ENCODE measurements around the gene MRRF.

The MRRF gene, protein sequence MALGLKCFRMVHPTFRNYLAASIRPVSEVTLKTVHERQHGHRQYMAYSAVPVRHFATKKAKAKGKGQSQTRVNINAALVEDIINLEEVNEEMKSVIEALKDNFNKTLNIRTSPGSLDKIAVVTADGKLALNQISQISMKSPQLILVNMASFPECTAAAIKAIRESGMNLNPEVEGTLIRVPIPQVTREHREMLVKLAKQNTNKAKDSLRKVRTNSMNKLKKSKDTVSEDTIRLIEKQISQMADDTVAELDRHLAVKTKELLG

DNA sequence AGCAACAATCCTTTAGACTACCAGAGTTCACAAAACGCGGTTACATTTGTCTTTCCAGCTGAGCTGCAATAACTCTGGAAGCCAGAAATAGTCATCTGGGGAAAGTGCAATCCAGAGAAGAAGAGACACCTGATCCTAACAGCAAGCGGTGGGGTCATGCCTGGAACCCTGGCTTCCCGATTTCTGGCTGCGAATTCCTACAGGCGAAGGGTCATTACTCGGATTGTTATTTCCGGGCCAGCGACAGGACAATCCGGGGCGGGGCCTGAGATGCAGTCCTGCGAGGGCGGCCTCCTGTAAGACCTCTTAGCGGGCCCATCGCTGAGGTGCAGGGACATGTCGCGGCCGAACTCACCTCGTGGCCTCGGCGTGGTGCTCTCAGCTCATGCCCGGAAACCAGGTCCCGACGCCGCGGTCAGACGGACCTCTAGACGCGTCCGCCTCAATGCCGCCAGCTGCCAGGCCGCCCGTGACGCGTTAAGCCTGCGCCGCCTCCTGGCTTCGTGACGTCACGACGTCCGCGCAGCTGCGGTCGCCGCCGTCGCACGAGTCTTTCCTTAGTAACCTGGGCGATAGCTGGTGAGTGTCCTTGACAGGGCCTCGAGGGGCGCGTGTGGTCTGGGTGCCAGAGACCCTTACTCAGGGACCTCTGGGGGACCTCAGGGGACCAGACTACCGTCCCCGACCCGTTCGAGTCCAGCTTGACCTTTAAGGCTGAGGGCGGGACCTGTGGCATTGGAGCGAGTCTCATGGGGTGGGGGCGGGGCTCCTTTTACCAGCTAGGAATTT, at the start of gene MRRF, which contains the start of gene RBM18:
Gene MRRF (plus strand): TSS at position 523 of the 789 bp plus-strand sequence. CDS start 6,010 bp downstream, outside the sequence.
Gene RBM18 (minus strand): TSS at position 481 of the 789 bp plus-strand sequence. CDS start 3,348 bp downstream, outside the sequence.
- FAIRE-seq (peak; percentile 61), DNase-seq (ENCODE audit: low spot score) (peak; percentile 91)

DNA sequence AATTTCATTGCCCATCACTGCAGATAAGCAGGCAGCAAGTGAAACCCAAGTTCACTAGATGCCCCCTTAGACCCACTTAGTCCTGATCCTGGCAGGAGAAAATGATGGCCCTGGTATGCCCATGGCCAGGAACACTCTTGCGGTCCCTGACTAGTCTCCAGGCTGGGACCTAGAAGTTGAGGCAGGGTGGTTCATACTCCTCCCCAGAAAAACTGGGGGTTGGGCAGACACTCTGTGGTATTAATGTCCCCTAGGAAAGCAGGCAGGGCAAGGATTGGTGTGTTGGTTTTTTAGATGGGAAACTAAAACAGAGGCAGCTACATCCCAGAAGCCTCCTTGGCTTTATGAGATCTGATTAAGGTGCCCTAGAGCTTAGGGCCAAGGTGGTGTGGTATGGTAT, 49.0 kb upstream of the MRRF start:
- FAIRE-seq (no peak), DNase-seq (ENCODE audit: low spot score) (no peak)

DNA sequence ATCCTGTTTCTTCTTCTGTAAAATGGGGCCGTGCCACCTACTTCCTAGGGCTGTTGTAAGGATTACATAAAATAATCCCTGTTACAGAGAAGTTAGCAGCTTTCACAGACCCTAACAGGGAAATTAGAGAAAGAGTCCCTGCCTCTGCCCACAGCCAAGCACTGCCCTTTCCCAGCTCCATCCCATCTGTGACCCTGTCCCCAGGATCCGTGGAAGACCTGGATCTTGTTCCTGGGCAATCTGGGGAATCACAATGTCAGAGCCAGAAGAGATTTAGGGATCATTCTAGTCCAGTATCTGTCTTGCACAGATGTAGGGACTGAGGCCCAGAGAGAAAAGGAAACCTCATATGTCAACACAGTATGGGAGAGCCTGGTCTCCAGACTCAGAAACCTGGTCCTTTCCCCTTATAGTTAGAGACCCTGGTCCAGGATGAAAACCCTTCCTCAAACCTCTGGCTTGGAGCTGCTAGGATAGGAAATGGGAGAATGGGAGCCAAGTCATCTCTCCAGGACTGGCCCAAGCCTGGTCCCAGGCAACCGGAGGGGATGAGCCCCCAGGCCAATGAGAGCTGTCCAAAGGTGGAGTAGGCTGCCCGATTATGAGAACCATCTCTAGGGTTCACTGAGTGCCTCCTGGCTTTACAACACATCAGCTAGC, 48.4 kb upstream of the MRRF start:
- no peak for FAIRE-seq

DNA sequence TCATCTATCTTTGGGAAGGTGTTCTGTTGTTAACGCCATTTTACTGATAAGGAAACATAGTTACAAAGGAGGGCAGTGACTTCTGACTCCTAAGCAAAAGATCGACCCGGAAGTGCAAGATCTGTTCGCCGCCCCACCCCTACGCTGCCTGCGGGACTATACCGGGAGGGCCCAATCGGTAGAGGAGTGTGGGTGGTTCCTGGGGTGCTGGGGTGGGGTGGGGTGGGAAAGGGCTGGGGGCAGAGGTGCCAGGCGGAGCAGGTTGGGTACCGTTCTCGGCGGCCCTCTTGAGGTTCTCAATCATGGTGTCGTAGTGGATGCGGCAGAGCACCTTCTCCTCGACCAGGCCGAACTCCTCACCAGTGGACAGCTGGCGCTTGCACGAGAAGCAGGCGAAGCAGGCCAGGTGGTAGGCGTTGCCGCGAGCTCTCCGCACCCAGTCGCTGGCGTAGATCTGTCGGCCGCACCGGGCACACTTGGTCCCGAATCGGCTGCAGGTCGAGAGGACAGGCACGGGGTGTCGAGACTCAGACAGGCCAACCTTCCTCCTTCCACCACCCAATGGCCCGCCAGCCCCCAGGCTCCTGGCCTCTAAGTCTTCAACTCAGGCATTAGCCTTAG, 47.8 kb upstream of the MRRF start:
- FAIRE-seq: no peak
- no peak for DNase-seq (ENCODE audit: low spot score)

More for the DNA sequence above, 48.4 kb upstream of the MRRF start:
- DNase-seq (ENCODE audit: low spot score): no peak

DNA sequence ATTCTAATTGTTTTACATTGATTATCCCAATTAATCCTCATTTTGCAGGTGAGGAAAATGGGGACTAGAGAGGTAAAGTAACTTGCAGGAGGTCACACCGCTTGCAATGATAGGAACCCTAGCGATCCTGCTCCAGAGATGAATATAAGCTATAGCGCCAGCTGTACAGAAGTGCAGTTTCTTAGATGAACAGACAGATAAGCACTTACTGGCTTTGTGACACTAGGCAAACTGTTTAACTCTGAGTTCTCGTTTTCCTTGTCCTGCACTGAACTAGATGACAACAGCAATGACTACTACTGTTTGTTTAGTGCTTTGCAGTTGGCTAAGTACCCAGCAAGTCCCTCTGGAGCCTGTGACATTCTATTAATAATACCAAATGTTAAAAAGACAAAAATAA, 47.0 kb upstream of the MRRF start:
- DNase-seq (ENCODE audit: low spot score) (no peak), FAIRE-seq (no peak)

DNA sequence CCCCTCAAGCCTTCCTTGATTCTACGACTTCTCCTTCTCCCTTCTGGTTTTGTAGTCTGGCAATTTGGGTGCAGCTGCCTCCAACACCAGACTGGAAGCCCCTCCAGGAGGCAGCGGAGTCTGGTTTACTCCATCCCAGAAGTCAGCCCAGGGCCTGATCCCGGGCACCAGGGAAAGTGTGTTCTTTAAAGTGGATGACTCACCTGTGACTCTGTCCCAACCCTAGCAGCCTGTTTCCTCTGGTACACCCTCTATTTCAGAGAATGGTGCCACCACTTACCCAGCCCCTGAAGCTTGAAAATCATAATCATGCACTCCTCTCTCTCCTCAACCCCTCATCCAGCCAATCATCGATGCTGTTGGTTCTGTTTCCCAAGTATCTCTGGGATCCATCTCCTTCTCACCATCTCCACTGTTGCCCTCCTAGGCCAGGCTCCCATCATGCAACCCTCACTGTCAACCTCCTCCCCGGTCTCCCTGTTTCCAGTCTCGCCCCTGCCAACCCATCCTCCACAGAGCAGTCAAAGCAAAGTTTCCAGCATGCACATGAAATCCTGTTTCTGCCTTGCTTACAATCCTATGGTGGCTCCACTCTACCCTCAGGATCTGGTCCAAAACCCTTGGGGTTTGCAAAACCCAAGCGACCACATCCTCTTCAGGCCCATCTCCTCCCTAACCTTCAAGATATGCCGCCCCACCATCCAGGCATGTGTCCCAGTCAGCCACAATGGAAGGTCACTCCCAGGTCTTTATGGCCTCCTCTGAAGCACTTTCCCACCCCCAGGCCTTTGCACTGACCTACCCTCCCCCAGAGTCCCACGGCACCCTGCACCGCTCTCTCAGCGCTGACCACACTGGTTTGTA, 46.4 kb upstream of the MRRF start:
- FAIRE-seq: no peak

DNA sequence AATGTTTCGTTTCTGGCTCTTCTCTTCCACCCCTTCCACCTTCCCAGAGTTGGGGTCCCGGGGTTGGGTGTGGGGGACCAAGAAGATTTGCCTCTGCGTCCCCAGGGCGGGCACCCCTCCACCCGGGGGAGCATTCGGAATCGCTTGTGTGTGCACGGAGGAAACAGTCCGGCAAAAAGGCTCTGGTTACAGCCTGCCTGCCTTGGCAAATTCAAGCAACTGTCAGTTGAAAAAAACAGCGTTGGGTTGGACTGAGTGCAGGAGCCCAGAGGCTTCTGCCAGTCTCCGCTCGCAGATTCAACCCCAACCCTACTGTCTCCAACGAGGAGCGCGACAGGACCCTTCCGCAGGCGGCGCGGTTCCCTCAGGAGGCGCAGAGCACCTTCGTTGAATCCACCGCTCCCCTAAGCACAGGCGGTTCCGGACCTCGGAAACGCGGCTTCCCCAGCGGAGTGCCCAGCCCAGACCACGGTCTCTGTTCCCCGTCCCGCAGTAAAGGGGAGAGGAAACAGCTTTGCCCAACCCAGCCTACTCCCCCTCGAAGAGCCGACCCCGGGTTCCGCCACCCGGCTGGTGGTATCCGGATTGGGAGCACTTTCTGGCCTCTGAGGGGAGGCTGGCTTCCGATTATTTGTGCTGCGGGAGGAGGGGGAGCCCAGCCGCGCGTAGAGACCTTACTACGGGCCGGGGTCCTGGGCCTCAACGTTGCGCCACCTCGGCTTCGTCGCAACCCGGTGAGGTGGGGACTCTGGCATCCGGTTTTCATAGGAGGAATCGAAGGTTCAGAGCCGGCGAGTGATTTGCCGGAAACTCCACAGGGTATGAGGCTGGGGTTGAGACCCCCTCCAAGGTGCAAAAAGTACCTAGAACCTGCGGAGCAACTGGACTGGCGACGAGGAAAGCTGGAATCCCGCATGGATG, 45.5 kb upstream of the MRRF start:
- no peak for FAIRE-seq
- DNase-seq (ENCODE audit: low spot score): no peak

More for the DNA sequence above, 46.4 kb upstream of the MRRF start:
- DNase-seq (ENCODE audit: low spot score): no peak

DNA sequence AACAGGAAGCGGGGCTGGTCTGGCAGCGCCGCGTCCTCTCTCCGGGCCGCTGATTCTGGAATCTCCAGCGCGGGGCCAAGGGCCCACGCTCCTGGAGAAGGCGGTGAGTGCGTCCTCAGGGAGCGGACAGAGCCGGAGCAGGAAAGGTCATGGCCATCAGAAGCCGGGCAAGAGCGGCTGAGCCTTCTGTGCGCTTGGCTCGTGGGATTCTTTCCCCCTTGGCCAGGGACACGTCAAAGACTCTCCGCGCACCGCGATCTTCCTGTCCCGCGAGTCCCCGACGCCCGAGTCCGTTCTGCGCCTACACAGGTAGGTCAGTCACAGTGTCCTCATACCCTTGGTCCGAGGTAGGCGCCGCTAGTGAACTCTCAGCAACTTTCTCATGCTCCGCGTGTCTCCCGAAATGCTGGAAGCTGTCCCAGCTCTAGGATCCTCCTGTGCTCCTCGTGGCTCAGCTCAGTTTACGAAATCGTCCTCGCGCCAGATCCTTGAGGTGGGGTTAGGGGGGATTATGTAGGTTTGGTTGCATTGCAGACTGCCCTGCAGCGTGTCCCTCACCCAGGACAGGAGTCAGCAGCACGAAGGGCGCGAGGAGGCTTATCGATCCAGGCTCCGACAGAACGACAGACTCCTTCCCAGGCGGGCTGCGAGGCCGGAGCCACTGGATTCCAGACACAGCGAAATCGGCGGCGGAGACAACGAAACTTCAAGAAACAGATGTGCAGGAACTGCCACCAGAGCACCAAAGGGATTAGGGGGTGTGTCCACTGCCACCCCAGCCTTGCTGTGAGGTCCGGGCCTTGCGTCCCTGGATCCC, 44.6 kb upstream of the MRRF start:
- no peak for DNase-seq (ENCODE audit: low spot score)
- FAIRE-seq: no peak

DNA sequence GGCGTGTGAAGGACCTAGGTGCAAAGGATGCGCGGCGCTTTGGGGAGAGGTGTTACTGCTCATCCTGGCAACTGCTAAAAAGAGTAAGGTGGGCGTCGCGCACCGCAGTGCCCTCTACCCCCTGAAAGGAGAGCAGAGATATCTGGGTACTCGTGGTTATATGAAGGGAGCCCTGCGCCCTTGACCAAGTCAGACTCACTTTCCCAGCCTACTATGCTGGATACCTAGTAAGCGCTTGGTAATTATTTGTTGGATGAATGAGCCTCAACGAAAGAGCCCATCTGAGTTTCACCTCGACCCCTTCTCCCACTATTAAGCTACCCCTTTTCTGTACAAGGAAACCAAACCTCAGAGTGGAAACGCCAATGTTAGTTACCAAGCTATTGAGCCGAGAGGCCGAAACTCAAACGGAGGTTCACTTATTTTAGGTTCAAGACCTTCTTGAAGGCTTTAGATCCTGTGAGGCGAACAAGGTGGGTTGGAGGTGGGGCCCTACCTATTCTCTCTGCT, 44.0 kb upstream of the MRRF start:
- DNase-seq (ENCODE audit: low spot score): no peak
- FAIRE-seq: no peak

DNA sequence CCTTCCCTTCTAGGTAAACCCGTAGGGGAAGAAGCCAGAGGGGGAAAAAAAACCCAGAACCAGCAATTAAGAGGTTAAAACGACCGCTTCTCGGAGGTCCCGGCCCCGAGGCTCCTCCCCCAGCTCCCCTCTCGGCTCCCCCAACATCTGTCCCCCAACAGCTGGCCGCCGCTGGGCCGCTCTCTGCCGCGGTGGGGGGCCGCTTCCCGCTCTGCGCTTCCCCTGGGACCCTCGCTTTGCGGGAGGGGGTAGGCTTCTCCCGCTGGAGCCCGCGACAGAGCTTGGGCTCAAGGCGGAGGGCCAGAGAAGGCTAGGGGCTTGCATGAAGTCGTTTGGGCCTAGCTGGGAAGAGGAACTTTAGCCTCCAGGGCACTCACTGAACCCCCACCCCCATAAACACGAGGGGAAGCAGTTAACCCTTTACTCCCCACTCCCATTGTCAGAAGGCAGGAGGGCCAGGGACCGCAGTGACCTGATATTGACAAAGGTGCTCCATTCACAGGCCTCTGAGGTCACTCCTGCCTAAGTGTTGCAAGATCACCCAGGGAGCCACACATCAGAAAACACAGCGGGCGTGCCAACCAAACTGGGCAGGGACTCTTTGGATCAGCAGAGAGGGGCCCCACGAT, 43.4 kb upstream of the MRRF start:
- no peak for FAIRE-seq
- DNase-seq (ENCODE audit: low spot score): no peak

DNA sequence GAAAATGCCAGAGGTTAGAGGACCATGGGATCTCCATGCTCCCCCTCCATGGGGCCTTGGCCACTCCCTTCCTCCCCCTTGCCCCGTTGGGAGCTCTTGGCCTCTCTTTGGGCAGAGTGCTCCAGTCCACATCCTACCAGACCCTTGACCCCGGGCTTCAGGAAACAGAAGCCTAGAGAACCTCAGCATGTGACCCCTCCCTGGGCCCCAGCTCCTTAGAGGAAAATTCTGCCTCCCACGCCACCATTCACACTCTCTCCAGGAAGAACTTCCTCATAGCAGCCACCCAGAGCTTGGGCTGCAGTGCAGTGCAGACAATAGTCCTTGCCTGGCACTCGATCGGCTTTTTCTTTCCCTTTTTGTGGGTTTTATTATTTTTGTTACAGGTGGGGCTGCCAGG, 41.9 kb upstream of the MRRF start:
- FAIRE-seq (no peak), DNase-seq (ENCODE audit: low spot score) (no peak)

DNA sequence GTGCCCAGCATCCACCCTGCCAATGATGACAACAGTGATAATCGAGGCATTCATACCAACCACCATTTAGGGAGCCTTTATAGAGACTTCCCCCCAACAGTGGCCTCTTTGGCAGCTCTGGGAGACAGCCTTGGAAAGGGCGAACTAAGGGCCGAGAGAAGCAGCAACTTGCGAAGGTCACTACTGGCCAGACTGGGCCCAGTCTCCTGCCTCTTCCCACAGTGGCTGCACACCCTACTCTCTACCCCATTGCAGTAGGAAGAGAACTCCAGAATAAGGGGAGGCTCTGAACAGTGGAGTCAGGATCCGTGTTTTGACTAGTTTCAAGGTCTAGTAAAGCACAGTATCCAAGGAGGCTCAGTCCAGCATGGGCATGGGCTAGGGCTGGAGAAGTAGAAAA, 41.2 kb upstream of the MRRF start:
- no peak for DNase-seq (ENCODE audit: low spot score)
- FAIRE-seq: no peak

DNA sequence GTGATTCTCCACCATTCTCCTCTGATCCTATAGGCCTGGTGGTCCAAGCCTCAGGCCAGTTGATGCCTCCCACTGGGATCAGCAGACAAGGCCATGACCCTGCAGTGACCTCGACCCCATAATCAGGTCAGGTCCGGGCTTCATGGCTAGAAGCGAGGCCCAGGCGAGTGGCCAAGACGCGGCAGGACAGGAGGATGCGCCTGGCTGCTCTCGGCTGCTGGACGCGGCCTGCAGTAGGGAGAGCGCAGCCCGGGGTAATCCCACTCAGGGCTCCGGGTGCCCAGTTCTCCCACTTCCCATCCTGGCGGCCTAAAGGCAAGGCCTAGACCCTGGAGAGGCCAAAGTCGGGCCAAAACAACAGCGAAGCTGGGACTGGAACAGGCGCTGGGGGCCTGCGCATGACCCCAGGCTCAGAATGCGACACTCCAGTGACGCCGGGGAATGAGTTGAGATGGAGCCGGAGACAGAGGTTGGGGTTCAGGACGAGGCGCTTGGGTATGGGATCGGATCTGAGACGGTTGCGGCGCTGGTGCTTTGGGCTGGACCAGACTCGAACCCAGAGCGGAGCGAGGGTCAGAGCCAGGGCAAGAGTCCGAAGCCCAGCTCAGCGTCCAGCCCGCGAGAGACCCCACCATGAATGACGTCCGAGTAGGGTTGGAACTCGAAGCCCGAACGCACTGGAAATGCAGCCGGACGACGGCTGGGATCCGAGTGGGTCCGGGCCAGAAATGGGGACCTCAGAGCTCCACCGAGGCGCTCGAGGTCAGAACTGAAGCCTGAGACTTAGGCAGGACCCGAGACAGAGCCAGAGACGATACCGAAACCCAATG, 39.2 kb upstream of the MRRF start:
- no peak for DNase-seq (ENCODE audit: low spot score)
- no peak for FAIRE-seq

DNA sequence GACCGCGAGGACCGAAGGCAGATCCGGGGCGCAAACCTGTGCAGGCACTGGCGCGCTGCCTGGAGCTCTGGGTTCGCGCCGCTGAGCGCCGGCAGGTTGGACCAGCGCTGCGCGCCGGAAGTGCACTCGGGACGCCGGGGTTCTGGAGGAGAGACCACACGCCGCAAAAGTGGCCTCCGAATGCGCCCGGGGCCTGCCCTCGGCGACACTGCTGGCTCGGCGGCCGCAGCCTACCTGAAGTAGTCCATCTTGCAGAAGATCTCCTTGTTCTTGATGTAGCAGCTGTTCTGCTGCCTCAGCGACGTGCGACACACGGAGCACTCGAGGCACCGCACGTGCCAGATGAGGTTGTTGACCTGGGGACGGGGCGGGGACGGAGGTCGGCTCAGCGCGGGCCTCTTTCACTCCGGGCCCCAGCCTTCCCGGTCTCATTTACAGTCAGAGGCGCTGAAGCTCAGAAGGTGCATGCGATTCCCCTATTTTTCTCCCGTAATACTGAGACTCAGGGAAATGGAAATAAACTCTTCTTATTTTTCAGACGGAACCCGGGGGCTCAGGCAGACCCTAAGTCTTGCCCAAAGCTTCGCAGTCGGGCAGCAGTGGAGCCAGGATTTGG, 38.4 kb upstream of the MRRF start:
- DNase-seq (ENCODE audit: low spot score) (no peak), FAIRE-seq (no peak)

DNA sequence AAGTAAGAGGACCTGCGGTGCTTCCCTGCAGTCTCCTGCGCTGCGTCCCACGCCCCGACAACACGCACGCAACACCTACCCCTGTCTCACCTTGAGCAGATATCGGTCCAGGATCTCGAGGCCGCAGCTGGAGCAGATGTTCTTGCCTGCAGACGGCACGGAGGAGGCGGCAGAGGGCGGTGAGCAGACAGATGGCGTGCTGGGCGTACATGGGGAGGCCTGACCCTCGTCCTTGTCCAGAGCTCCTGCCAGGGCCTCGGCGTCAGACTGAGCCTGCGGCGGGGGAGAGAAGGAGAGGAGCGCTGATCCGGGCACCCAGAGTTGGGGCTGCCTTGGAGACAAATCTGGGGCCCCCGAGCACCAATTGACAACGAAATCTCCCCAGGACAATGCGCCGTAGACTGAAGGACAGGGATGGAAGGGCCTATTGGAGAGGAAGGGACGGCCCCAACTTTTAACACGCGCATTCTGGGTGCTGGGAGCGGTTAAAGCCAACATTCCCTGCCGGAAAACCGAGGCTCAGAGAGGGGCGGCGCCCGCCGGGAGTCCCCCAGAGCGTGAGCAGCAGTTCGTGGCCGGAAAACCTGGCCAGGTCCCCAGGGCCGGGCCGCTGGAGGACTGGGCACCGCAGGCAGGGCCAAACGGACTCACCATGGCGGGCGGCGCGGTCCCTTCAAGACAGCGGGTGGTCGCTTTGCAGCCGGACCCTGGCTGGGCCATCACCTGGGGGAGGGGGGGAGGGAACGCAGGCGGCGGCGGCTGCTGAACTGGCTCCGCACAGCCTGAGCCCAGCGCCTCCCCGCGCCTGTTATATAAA, 37.7 kb upstream of the MRRF start:
- FAIRE-seq (no peak), DNase-seq (ENCODE audit: low spot score) (no peak)

DNA sequence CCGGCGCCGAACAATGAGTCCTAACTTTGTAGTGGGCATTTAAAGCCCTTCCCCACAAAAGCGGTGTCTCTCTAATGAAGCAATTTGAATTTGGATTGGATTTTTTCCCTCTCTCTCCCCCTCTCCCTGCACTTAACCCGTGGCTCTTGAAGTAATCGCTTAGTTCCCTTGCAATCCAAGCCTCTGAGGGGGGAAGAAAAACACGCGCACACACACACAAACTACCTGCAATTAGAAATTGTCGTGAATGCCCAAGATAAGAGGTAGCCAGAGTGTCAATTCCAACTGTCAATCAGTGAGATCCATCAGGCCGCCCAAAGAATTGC, 37.1 kb upstream of the MRRF start:
- FAIRE-seq (no peak), DNase-seq (ENCODE audit: low spot score) (no peak)

All from urothelium cell line (cell line).